GM23248 (cell line): Measurements from ENCODE around the gene TEX52. TPM values are rescaled to one million over a fixed set of nuclear protein-coding genes. Genes with fewer than 3 reads are reported as not detected.
A peak's percentile ranks its signal among the peaks of the same experiment; 100 is the strongest.
"Not testable (repeated sequence)": the region's sequence is repeated elsewhere in the genome, so short reads cannot be mapped to it uniquely, and the experiment has no call there.

Experiments
- DNase-seq: peaks from one replicate; pipeline ENCODE4 v3.0.0-alpha.2; 2015
- H2AFZ ChIP-seq: fragments of 200-600 bp; sonication (generic); 2 replicates; pipeline ENCODE4 v1.6.1; 2016; ENCODE audit warnings: antibody characterized with exemption
- H3F3A ChIP-seq: fragments of 200-600 bp; sonication (generic); 2 replicates; pipeline ENCODE4 v1.6.1; 2016; ENCODE audit warnings: mild to moderate bottlenecking, antibody characterized with exemption, mixed run types; ENCODE audit not compliant: insufficient read depth
- H3K27ac ChIP-seq: fragments of 200-600 bp; sonication (generic); 2 replicates; pipeline ENCODE4 v1.5.1; 2016; ENCODE audit warnings: mild to moderate bottlenecking
- H3K27me3 ChIP-seq: fragments of 200-600 bp; sonication (generic); replicated peaks from 2 replicates; pipeline ENCODE4 v1.6.1; 2016; ENCODE audit warnings: mild to moderate bottlenecking; ENCODE audit not compliant: insufficient read depth
- H3K36me3 ChIP-seq: fragments of 200-600 bp; sonication (generic); 2 replicates; pipeline ENCODE4 v1.6.1; 2016; ENCODE audit warnings: low read depth, mild to moderate bottlenecking
- H3K4me1 ChIP-seq: fragments of 200-600 bp; sonication (generic); 2 replicates; pipeline ENCODE4 v1.6.1; 2016; ENCODE audit warnings: mild to moderate bottlenecking; ENCODE audit not compliant: insufficient read depth
- H3K4me2 ChIP-seq: fragments of 200-600 bp; sonication (generic); one replicate; pipeline ENCODE4 v1.6.1; 2016; ENCODE audit warnings: mild to moderate bottlenecking; ENCODE audit not compliant: unreplicated experiment
- H3K4me3 ChIP-seq: fragments of 200-600 bp; sonication (generic); 2 replicates; pipeline ENCODE4 v1.5.1; 2016; ENCODE audit warnings: mild to moderate bottlenecking
- H3K79me2 ChIP-seq: fragments of 200-600 bp; sonication (generic); 2 replicates; pipeline ENCODE4 v1.6.1; 2016; ENCODE audit warnings: mild to moderate bottlenecking; ENCODE audit not compliant: insufficient read depth
- H3K9ac ChIP-seq: fragments of 200-600 bp; sonication (generic); 2 replicates; pipeline ENCODE4 v1.6.1; 2016; ENCODE audit warnings: mild to moderate bottlenecking
- H3K9me2 ChIP-seq: fragments of 200-600 bp; sonication (generic); 2 replicates; pipeline ENCODE4 v1.6.1; 2016; ENCODE audit warnings: mixed run types, mild to moderate bottlenecking, moderate library complexity; ENCODE audit not compliant: insufficient read depth
- H3K9me3 ChIP-seq: fragments of 200-600 bp; sonication (generic); one replicate; pipeline ENCODE4 v1.6.1; 2017; ENCODE audit warnings: low read depth
- H4K20me1 ChIP-seq: fragments of 200-600 bp; sonication (generic); 2 replicates; pipeline ENCODE4 v1.6.0; 2016; ENCODE audit not compliant: insufficient read depth
- EZH2 ChIP-seq: fragments of 200-600 bp; sonication (generic); IDR thresholded peaks from 2 replicates; pipeline ENCODE4 v1.6.1; 2018; ENCODE audit warnings: antibody characterized with exemption, mild to moderate bottlenecking; ENCODE audit not compliant: insufficient read depth, poor library complexity, severe bottlenecking
- EZH2phosphoT487 ChIP-seq: fragments of 200-600 bp; sonication (generic); IDR thresholded peaks from 2 replicates; pipeline ENCODE4 v1.6.1; 2018; ENCODE audit warnings: antibody characterized with exemption, moderate library complexity, mild to moderate bottlenecking, low read depth; ENCODE audit not compliant: insufficient read depth
- WGBS, 2 experiments: methylation state at CpG; one replicate each; pipeline ENCODE4 v1.1.6; 2015 to 2017; ENCODE audit warnings: low lambda C conversion rate in 2 of 2, low coverage in 1 of 2; ENCODE audit errors: missing lambda C conversion rate in 2 of 2; 5-methylcytosine and 5-hydroxymethylcytosine counted together
- in situ Hi-C: fragments of 300-500 bp; cut with MboI; formaldehyde crosslinking; loops from 2 replicates; pipeline ENCODE4 v1.15.0; 2020
- polyA plus RNA-seq: library from polyadenylated mRNA; unstranded; fragments of >200 nt; fragmentation: Nextera tagmentation; extraction: Ambion mirVana; gene quantifications from 2 replicates; pipeline ENCODE4 v1.2.1, GENCODE V29; 2016
- total RNA-seq: library from RNA; depleted of rRNA; stranded (reverse); fragments of >200 nt; shearing (Covaris generic); gene quantifications from 2 replicates; pipeline ENCODE4 v1.2.3, GENCODE V29; 2014

Gene TEX52
- total and polyA plus RNA-seq, 2 experiments from 2014 or later = not detected

DNA sequence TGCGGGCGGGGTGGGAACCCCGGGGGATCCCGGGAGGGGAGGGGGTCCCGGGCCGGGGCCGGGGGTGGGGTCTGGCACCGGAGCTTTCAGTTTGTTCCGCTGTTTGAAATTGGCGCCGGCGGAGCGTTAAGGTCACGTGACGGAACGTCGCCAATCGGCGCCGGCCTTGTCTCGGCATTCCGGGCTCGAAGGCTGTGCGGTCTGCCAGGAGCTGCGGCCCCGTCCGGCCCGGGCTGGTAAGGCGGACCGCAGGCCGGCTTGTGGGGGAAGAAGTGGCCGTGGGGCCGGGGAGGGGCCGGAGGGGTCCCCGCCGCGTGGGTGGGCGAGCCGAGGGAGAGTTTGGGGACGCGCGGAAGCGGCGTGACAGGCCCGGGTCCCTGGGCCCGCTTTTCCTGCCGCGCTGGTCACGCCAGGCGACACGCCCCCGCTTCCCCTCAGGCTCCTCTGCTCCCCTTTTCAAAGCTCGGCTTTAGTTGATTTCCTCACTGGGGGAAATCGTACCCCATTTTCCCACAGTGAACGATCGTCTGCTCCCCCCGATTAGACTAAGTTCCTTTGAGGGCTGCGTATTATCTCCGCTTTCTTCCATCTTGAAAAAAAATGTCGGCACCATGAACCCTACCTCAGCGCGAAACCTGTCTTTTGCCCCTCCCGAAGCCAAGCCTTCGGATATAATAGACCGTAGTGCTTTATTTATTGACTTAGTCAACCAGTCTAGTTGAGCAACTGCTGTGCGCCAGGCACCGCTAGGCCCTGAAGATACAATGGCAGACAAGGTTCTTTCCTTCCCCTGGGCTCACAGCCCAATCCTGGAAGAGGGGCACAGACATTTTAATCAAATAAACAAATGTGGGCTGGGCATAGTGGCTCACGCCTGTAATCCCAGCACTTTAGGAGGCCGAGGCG, 20.5 kb upstream of the TEX52 start, which contains the start of the genes FOXM1 and RHNO1:
Gene FOXM1, minus strand, starts transcription at position 128 of the 906 bp plus-strand sequence. CDS start 2,696 bp downstream, outside the sequence.
Gene RHNO1, plus strand, starts transcription at position 177 of the 906 bp plus-strand sequence. CDS start 8,144 bp downstream, outside the sequence.
- DNase-seq = peak; percentile 98
- H3K9me3 ChIP-seq = no peaks in the 10 kb centered on the region
- TF ChIP-seq EZH2 (no peak), EZH2phosphoT487 (no peak)
- in situ Hi-C loops = no loop called here
- 1 to 2% methylated on average over 27 to 70 of the region's 70 CpGs for WGBS, 2 experiments
- H3K27me3 ChIP-seq = no peaks in the 10 kb centered on the region
- peaks cover 16% of the 10 kb centered on the region for H3K4me1 ChIP-seq
- H3K9me2 ChIP-seq = no peaks in the 10 kb centered on the region
- H3K79me2 ChIP-seq = peaks cover 88% of the 10 kb centered on the region
- H4K20me1 ChIP-seq = no peaks in the 10 kb centered on the region
- H3K27ac ChIP-seq = peak within 1 kb of the TSS; percentile 88
- peak within 1 kb of the TSS; percentile 82 for H3K4me3 ChIP-seq
- H3K4me2 ChIP-seq = peak within 1 kb of the TSS; percentile 81
- no peaks in the 10 kb centered on the region for H3K36me3 ChIP-seq
- H3F3A ChIP-seq = peaks cover 10% of the 10 kb centered on the region
- H2AFZ ChIP-seq = peak within 1 kb of the TSS; percentile 94
- peak within 1 kb of the TSS; percentile 92 for H3K9ac ChIP-seq

DNA sequence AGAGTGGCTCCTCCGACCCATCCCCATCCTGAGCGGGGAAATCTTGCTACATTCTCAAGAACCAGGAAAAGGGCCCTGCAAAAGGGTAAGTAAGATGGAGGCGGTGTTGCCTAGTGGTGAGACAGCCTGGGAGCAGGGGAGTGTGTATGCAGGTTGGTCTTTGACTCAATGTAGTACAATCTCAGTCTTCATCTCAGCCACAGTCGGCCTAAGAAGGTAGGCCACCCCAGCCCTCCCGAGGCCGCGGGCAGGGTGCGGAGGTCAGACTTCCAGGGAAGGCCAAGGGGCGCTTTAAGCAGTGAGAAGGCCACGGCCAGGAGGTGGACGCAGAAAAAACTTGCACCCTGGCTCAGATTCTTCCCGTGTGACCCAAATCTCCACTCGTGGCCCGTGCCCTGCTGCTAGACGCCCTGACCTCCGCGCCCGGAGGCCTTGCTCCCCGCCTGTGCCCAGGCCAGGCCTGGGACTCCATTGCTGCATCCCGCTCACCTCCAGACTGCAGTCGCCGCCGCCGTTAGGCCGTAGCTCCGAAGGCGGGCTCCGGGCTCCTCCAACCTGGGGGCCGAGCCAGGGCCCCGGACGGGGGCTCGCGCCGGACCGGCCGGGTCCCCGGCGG, 19.7 kb upstream of the TEX52 start:
- peak; percentile 57 for DNase-seq
- H3K27me3 ChIP-seq = no peaks in the 10 kb centered on the region
- TF ChIP-seq EZH2 (no peak), EZH2phosphoT487 (no peak)
- peak overlapping the region; percentile 92 for H3K9ac ChIP-seq
- peak overlapping the region; percentile 94 for H2AFZ ChIP-seq
- H4K20me1 ChIP-seq = no peaks in the 10 kb centered on the region
- H3F3A ChIP-seq = peaks cover 10% of the 10 kb centered on the region
- peaks cover 83% of the 10 kb centered on the region for H3K79me2 ChIP-seq
- H3K4me2 ChIP-seq = peak overlapping the region; percentile 81
- peak overlapping the region; percentile 82 for H3K4me3 ChIP-seq
- WGBS, 2 experiments = 8% methylated on average over 28 to 32 of the region's 38 CpGs
- H3K36me3 ChIP-seq = no peaks in the 10 kb centered on the region
- H3K4me1 ChIP-seq = peaks cover 16% of the 10 kb centered on the region
- no peaks in the 10 kb centered on the region for H3K9me3 ChIP-seq
- peak overlapping the region; percentile 88 for H3K27ac ChIP-seq
- H3K9me2 ChIP-seq = no peaks in the 10 kb centered on the region
- in situ Hi-C loops = no loop called here

DNA sequence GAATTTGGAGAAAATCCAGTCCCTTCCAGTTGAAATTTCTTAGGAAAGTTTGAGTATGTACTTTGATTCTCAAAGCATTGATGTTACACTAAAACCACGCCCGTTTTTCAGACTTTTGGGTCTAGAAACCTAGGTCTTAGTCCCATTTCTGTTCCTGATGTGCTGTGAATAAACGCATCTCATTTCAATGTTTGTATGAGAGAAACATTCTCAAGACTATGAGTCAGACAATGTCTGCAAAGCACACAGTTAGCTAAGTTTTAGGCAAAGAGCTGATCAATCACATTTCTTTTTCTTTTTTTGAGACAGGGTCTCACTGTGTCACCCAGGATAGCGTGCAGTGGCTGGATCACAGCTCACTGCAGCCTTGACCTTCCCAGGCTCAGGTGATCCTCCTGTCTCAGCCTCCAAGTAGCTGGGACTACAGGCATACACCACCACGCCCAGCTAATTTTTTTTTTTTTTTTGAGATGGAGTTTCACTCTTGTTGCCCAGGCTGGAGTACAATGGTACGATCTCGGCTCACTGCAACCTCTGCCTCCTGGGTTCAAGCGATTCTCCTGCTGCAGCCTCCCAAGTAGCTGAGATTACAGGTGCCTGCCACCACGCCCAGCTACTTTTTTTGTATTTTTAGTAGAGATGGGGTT, 12.3 kb upstream of the TEX52 start:
- not testable (repeated sequence) for H2AFZ ChIP-seq

DNA sequence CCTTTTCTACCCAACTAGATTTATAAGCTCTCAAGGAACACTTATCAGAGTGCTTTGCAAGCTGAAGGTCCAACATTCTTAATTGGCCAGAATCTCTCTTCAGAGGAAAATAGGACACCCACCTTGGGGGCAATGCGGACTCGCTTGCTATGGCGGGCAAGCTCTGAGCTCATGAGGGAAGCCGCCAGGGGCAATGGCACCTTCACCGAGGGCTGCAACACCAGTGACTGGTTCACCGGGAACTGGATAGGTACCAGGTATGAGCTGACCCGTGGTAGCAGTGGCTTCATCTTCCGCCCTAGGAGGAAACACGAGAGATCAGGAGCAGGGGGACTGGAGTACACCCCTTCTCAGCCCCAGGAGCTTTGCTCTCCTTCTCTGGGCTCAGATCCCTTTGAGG, 7.4 kb upstream of the TEX52 start:
- no peak for DNase-seq
- in situ Hi-C loops = no loop called here
- TF ChIP-seq EZH2 = no peak
- no peak for TF ChIP-seq EZH2phosphoT487
- Histone ChIP-seq H3K9me3 (no peaks in the 10 kb centered on the region), H3K9me2 (no peaks in the 10 kb centered on the region), H3F3A (no peaks in the 10 kb centered on the region; the same call in 1 of the 2 replicates), H3K4me3 (no peak overlapping the region), H3K27me3 (no peaks in the 10 kb centered on the region), H3K9ac (no peak overlapping the region), H4K20me1 (no peaks in the 10 kb centered on the region), H2AFZ (no peak overlapping the region), H3K4me1 (no peaks in the 10 kb centered on the region), H3K27ac (no peak overlapping the region), H3K79me2 (no peaks in the 10 kb centered on the region), H3K4me2 (no peak overlapping the region), H3K36me3 (no peaks in the 10 kb centered on the region)
- WGBS, 2 experiments = 97 to 100% methylated on average over 9 of the region's 9 CpGs

More for the DNA sequence above, 12.3 kb upstream of the TEX52 start:
- H3K36me3 ChIP-seq, H3F3A ChIP-seq, H3K4me1 ChIP-seq, H3K9me2 ChIP-seq, H3K4me2 ChIP-seq, H3K4me3 ChIP-seq, H3K27ac ChIP-seq, H4K20me1 ChIP-seq, in situ Hi-C loops, H3K27me3 ChIP-seq, H3K9ac ChIP-seq, H3K9me3 ChIP-seq: not testable (repeated sequence)
- peak; percentile 49 for DNase-seq
- WGBS, 2 experiments = 90% methylated on average over 9 of the region's 9 CpGs
- H3K79me2 ChIP-seq = peaks cover 20% of the 10 kb centered on the region

DNA sequence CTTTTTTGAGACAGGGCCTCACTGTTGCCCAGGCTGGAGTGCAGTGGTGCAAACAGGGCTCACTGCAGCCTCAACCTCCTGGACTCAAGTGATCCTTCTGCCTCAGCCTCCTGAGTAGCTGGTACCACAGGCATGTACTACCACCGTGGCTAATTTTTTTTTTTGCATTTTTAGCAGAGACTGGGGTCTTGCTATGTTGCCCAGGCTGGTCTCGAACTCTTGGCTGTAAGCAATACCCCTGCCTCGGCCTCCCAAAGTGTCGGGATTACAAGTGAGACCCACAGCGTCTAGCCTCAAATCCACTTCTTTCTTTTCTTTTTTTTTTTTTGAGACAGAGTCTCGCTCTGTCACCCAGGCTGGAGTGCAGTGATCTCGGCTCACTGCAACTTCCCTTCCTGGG, 6.6 kb upstream of the TEX52 start:
- H2AFZ ChIP-seq, H3K4me1 ChIP-seq, H3K9me2 ChIP-seq, H4K20me1 ChIP-seq, H3K4me2 ChIP-seq, H3K36me3 ChIP-seq, H3K27me3 ChIP-seq, H3K27ac ChIP-seq, H3K9ac ChIP-seq, DNase-seq, H3K9me3 ChIP-seq, H3F3A ChIP-seq, H3K4me3 ChIP-seq, in situ Hi-C loops, H3K79me2 ChIP-seq: not testable (repeated sequence)
- 86% methylated on average over 7 of the region's 7 CpGs for WGBS, 2 experiments
